Measurements from ENCODE around the gene PARD3. TPM values are rescaled to one million over a fixed set of nuclear protein-coding genes. Genes with fewer than 3 reads are reported as not detected.

Gene PARD3
- total and polyA plus RNA-seq, 2 experiments from 2014 or later: 47.2 to 59.7 TPM

- 89% methylated on average over 13 of the region's 13 CpGs for WGBS (ENCODE audit: low lambda C conversion rate, missing lambda C conversion rate)
- TF ChIP-seq CTCF (IDR thresholded peaks at IDR 0.05; ENCODE audit: poor library complexity) (no peak), EZH2 (IDR thresholded peaks at IDR 0.05; ENCODE audit: borderline replicate concordance) (no peak), EZH2phosphoT487 (IDR thresholded peaks at IDR 0.05; ENCODE audit: low read depth, severe bottlenecking, unreplicated experiment) (no peak)
- H3K27me3 ChIP-seq: no peaks in the 10 kb centered on the region
- H3K9me3 ChIP-seq (ENCODE audit: low read depth): no peaks in the 10 kb centered on the region
- H3K27ac ChIP-seq: no peak overlapping the region
- H4K20me1 ChIP-seq (ENCODE audit: insufficient read depth, poor library complexity, severe bottlenecking): no peaks in the 10 kb centered on the region
- no peak for DNase-seq (ENCODE audit: low spot score)
- H3K4me3 ChIP-seq: no peak overlapping the region
- H3K4me1 ChIP-seq (ENCODE audit: insufficient read depth): peaks cover 9% of the 10 kb centered on the region
- no peak overlapping the region for H2AFZ ChIP-seq
- H3K79me2 ChIP-seq: peaks cover 76% of the 10 kb centered on the region
- H3K9me2 ChIP-seq (replicated peaks; ENCODE audit: insufficient read depth): no peaks in the 10 kb centered on the region
- H3K36me3 ChIP-seq (replicated peaks; ENCODE audit: insufficient read depth, low read depth): no peaks in the 10 kb centered on the region
- H3K4me2 ChIP-seq: no peak overlapping the region
Measured at GRCh38 chr10:34670081-34670480, 145.0 kb downstream of the PARD3 start.

- Histone ChIP-seq H3K27me3 (no peaks in the 10 kb centered on the region), H3K36me3 (replicated peaks; ENCODE audit: insufficient read depth, low read depth) (no peaks in the 10 kb centered on the region), H3K79me2 (peaks cover 70% of the 10 kb centered on the region), H3K9me3 (ENCODE audit: low read depth) (no peaks in the 10 kb centered on the region), H3K4me2 (no peak overlapping the region), H4K20me1 (ENCODE audit: insufficient read depth, poor library complexity, severe bottlenecking) (no peaks in the 10 kb centered on the region), H3K4me3 (no peak overlapping the region), H3K9me2 (replicated peaks; ENCODE audit: insufficient read depth) (no peaks in the 10 kb centered on the region), H3K27ac (no peak overlapping the region), H2AFZ (no peak overlapping the region), H3K4me1 (ENCODE audit: insufficient read depth) (peaks cover 9% of the 10 kb centered on the region)
- 95% methylated on average over 3 of the region's 3 CpGs for WGBS (ENCODE audit: low lambda C conversion rate, missing lambda C conversion rate)
- DNase-seq (ENCODE audit: low spot score): no peak
- TF ChIP-seq CTCF (IDR thresholded peaks at IDR 0.05; ENCODE audit: poor library complexity): no peak
- TF ChIP-seq EZH2phosphoT487 (IDR thresholded peaks at IDR 0.05; ENCODE audit: low read depth, severe bottlenecking, unreplicated experiment): no peak
- TF ChIP-seq EZH2 (IDR thresholded peaks at IDR 0.05; ENCODE audit: borderline replicate concordance): no peak
Measured at GRCh38 chr10:34669079-34669478, 146.0 kb downstream of the PARD3 start.

- H3K9me3 ChIP-seq (ENCODE audit: low read depth): no peaks in the 10 kb centered on the region
- H3K36me3 ChIP-seq (replicated peaks; ENCODE audit: insufficient read depth, low read depth): no peaks in the 10 kb centered on the region
- no peak overlapping the region for H3K27ac ChIP-seq
- TF ChIP-seq EZH2 (IDR thresholded peaks at IDR 0.05; ENCODE audit: borderline replicate concordance): no peak
- no peak for TF ChIP-seq CTCF (IDR thresholded peaks at IDR 0.05; ENCODE audit: poor library complexity)
- no peak for TF ChIP-seq EZH2phosphoT487 (IDR thresholded peaks at IDR 0.05; ENCODE audit: low read depth, severe bottlenecking, unreplicated experiment)
- peaks cover 1% of the 10 kb centered on the region for H3K4me1 ChIP-seq (ENCODE audit: insufficient read depth)
- H3K4me3 ChIP-seq: no peak overlapping the region
- no peaks in the 10 kb centered on the region for H4K20me1 ChIP-seq (ENCODE audit: insufficient read depth, poor library complexity, severe bottlenecking)
- DNase-seq (ENCODE audit: low spot score): no peak
- no peak overlapping the region for H2AFZ ChIP-seq
- no peaks in the 10 kb centered on the region for H3K9me2 ChIP-seq (replicated peaks; ENCODE audit: insufficient read depth)
- H3K4me2 ChIP-seq: no peak overlapping the region
- no peaks in the 10 kb centered on the region for H3K27me3 ChIP-seq
- WGBS (ENCODE audit: low lambda C conversion rate, missing lambda C conversion rate): 8% methylated on average over 1 of the region's 1 CpG
- H3K79me2 ChIP-seq: peaks cover 61% of the 10 kb centered on the region
Measured at GRCh38 chr10:34667177-34667576, 147.9 kb downstream of the PARD3 start.
